HepG2 (cell line): ENCODE results near the gene CASR. TPM values are rescaled to one million over a fixed set of nuclear protein-coding genes. Genes with fewer than 3 reads are reported as not detected.

ENCODE experiments used
- GMEB1 ChIP-seq: sonication (generic); formaldehyde crosslinking; IDR thresholded peaks from 2 replicates; pipeline ENCODE4 v1.5.1; 2020; ENCODE audit warnings: missing genetic modification reagents, mild to moderate bottlenecking, borderline replicate concordance
- PLSCR1 ChIP-seq: sonication (generic); formaldehyde crosslinking; IDR thresholded peaks from 2 replicates; pipeline ENCODE4 v1.5.0; 2020; ENCODE audit warnings: missing genetic modification reagents, mild to moderate bottlenecking, borderline replicate concordance
- ZBTB4 ChIP-seq: sonication (generic); formaldehyde crosslinking; IDR thresholded peaks from 2 replicates; pipeline ENCODE4 v1.4.0; 2020; ENCODE audit warnings: missing genetic modification reagents, mild to moderate bottlenecking, borderline replicate concordance
- ZNF446 ChIP-seq: sonication (generic); formaldehyde crosslinking; IDR thresholded peaks from 2 replicates; pipeline ENCODE4 v1.5.0; 2020; ENCODE audit warnings: mild to moderate bottlenecking, missing genetic modification reagents
- ZNF607 ChIP-seq: sonication (generic); formaldehyde crosslinking; IDR thresholded peaks from 2 replicates; pipeline ENCODE4 v1.5.1; 2020; ENCODE audit warnings: missing genetic modification reagents, mild to moderate bottlenecking, borderline replicate concordance
- ZNF839 ChIP-seq: sonication (generic); formaldehyde crosslinking; IDR thresholded peaks from 2 replicates; pipeline ENCODE4 v1.4.0; 2020; ENCODE audit warnings: missing genetic modification reagents, mild to moderate bottlenecking, borderline replicate concordance
- polyA plus RNA-seq, 8 experiments: library from polyadenylated mRNA; depleted of rRNA in 3 of 8; stranded (reverse) in 7 of 8; unstranded in 1 of 8; fragments of >200 nt; fragmentation: Illumina TruSeq in 4 of 8; extraction: Trizol in 4 of 8; gene quantifications; 2 replicates each; pipeline versions ENCODE4 v1.2.1 to v1.2.3, GENCODE V29; 2011 to 2016; ENCODE audit warnings: low read depth in 4 of 8, missing spikeins in 1 of 8, mixed read lengths in 1 of 8; ENCODE audit not compliant: insufficient read depth in 1 of 8
- total RNA-seq, 5 experiments: library from RNA; depleted of rRNA; stranded (reverse); fragments of >200 nt; fragmentation: Illumina TruSeq; extraction: Trizol; gene quantifications; 2 replicates each; pipeline ENCODE4 v1.2.3, GENCODE V29; 2016; ENCODE audit warnings: low read depth in 1 of 5
- TF ChIP-seq, protein P1 (sequence below): sonication (generic); formaldehyde crosslinking; IDR thresholded peaks from 2 replicates; pipeline ENCODE4 v1.4.0; 2020; ENCODE audit warnings: mild to moderate bottlenecking, missing genetic modification reagents

The CASR gene
- total and polyA plus RNA-seq, 2 of the 13 experiments (the other 11 are each of a cell fraction or from before 2014, with no cell fraction given), result not detected

DNA sequence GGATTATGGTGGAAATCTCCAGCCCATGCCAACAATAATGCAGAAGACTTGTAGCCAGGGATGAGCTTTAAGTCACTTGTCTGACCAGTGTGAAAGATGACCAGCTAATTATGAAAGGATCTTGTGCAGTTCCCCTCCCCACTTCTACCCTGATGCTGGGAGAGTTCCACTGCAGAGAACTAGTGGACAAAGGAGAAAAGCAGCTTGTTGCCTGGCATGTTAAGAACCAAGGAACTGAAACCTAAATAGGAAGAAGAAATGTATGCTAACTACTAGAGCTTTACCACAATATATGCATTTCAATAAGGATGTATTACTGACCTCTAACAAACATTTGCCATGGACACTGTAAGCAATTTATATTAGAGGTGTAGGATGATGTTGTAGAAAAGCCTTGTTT is 89.4 kb downstream of the CASR start (continued):
- TF ChIP-seq ZNF839 (CRISPR knock-in tag) (no peak), ZNF446 (CRISPR knock-in tag) (no peak), PLSCR1 (CRISPR knock-in tag) (no peak), ZBTB4 (CRISPR knock-in tag) (no peak), ZNF607 (CRISPR knock-in tag) (no peak), GMEB1 (CRISPR knock-in tag) (no peak)
- TF ChIP-seq, protein P1, sequence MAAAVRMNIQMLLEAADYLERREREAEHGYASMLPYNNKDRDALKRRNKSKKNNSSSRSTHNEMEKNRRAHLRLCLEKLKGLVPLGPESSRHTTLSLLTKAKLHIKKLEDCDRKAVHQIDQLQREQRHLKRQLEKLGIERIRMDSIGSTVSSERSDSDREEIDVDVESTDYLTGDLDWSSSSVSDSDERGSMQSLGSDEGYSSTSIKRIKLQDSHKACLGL (CRISPR knock-in tag), result no peak
